Panc1 (cell line): ENCODE results near the gene GALNT13. TPM values are rescaled to one million over a fixed set of nuclear protein-coding genes. Genes with fewer than 3 reads are reported as not detected.

Experiments
- ATAC-seq: fragments of 200-7000 bp; cut with Tn5 transposase; 2 replicates; pipeline ENCODE4 v1.9.1; 2020; ENCODE audit warnings: mild to moderate bottlenecking, moderate library complexity
- BruUV-seq: library from RNA; stranded (reverse); fragments of 400-500 nt; replicated peaks from 2 replicates; lab custom pipeline; 2021; lab: Mats Ljungman, UMichigan
- CTCF ChIA-PET: fragments of 300-600 bp; sonication (Branson Sonifier 250); formaldehyde crosslinking; loops from one replicate; lab custom pipeline; 2022; ENCODE audit warnings: antibody characterized with exemption; lab: Charles Lee
- POLR2A ChIA-PET: fragments of 300-600 bp; sonication (Branson Sonifier 250); formaldehyde crosslinking; loops from one replicate; lab custom pipeline; 2022; ENCODE audit warnings: antibody characterized with exemption; lab: Charles Lee
- DNase-seq: peaks from one replicate; pipeline ENCODE4 v3.0.0-alpha.2; 2010; ENCODE audit warnings: low read depth, low spot score
- H3K27ac ChIP-seq: 2 replicates; pipeline ENCODE4 v1.5.1; 2011; ENCODE audit warnings: mild to moderate bottlenecking, low read length, inconsistent platforms
- H3K27me3 ChIP-seq: fragments of 200-500 bp; sonication (Bioruptor generic); 2 replicates; pipeline ENCODE4 v1.6.0; 2014; ENCODE audit warnings: low read length, inconsistent platforms; ENCODE audit not compliant: control insufficient read depth, insufficient read depth
- H3K36me3 ChIP-seq: fragments of 200-500 bp; sonication (Bioruptor generic); 2 replicates; pipeline ENCODE4 v1.5.1; 2014; ENCODE audit warnings: inconsistent platforms, mild to moderate bottlenecking, low read length, moderate library complexity; ENCODE audit not compliant: control insufficient read depth, insufficient read depth
- H3K4me1 ChIP-seq: 2 replicates; pipeline ENCODE4 v1.5.1; 2011; ENCODE audit warnings: inconsistent platforms, mild to moderate bottlenecking, low read length, moderate library complexity; ENCODE audit not compliant: control insufficient read depth, insufficient read depth
- H3K4me3 ChIP-seq, 2 experiments: 2 replicates each; pipeline ENCODE4 v1.5.1; 2011 to 2012; ENCODE audit warnings: low read depth in 2 of 2, low read length in 2 of 2, mild to moderate bottlenecking in 2 of 2, inconsistent platforms in 1 of 2, moderate library complexity in 1 of 2
- H3K9me3 ChIP-seq: fragments of 200-500 bp; sonication (Bioruptor generic); 2 replicates; pipeline ENCODE4 v1.5.1; 2014; ENCODE audit warnings: low read depth, mild to moderate bottlenecking, inconsistent platforms, low read length, moderate library complexity; ENCODE audit not compliant: control insufficient read depth, insufficient read depth
- POLR2AphosphoS5 ChIP-seq: IDR thresholded peaks from 2 replicates; pipeline ENCODE4 v1.6.1; 2012; ENCODE audit warnings: mild to moderate bottlenecking, low read depth, low read length, moderate library complexity
- SIN3A ChIP-seq: IDR thresholded peaks from 2 replicates; pipeline ENCODE4 v1.6.1; 2012; ENCODE audit warnings: low read depth, mild to moderate bottlenecking, low read length, moderate library complexity, borderline replicate concordance; ENCODE audit not compliant: insufficient read depth
- TCF7L2 ChIP-seq: IDR thresholded peaks from 2 replicates; pipeline ENCODE4 v1.6.1; 2011; ENCODE audit warnings: mild to moderate bottlenecking, low read depth, low read length, inconsistent platforms
- in situ Hi-C: cut with HindIII; loops from 2 replicates; pipeline ENCODE4 v1.10.0; 2016; ENCODE audit warnings: low sequenced_read_pairs, low pct_unique_long_range_greater_than_20kb
- intact Hi-C: fragments of 100-400 bp; cut with micrococcal nuclease; formaldehyde crosslinking; loops from one replicate; pipeline ENCODE4 v1.10.0; 2022; ENCODE audit not compliant: unreplicated experiment
- total RNA-seq: library from RNA; stranded (reverse); gene quantifications from one replicate; pipeline ENCODE4 v1.2.1, GENCODE V29; 2021; ENCODE audit not compliant: unreplicated experiment
- TF ChIP-seq, protein P1 (sequence below): fragments of 450-650 bp; IDR thresholded peaks from 2 replicates; pipeline ENCODE4 v1.5.1; 2017; ENCODE audit warnings: mild to moderate bottlenecking
- TF ChIP-seq, protein P2 (sequence below), 2 experiments: IDR thresholded peaks; 2 replicates each; pipeline ENCODE4 v1.6.1; 2011 to 2012; ENCODE audit warnings: low read depth in 2 of 2, control low read depth in 1 of 2, low read length in 1 of 2, mild to moderate bottlenecking in 1 of 2, moderate library complexity in 1 of 2; ENCODE audit not compliant: insufficient read depth in 1 of 2

The GALNT13 gene
- total RNA-seq, 1 experiment from 2014 or later, result not detected

DNA sequence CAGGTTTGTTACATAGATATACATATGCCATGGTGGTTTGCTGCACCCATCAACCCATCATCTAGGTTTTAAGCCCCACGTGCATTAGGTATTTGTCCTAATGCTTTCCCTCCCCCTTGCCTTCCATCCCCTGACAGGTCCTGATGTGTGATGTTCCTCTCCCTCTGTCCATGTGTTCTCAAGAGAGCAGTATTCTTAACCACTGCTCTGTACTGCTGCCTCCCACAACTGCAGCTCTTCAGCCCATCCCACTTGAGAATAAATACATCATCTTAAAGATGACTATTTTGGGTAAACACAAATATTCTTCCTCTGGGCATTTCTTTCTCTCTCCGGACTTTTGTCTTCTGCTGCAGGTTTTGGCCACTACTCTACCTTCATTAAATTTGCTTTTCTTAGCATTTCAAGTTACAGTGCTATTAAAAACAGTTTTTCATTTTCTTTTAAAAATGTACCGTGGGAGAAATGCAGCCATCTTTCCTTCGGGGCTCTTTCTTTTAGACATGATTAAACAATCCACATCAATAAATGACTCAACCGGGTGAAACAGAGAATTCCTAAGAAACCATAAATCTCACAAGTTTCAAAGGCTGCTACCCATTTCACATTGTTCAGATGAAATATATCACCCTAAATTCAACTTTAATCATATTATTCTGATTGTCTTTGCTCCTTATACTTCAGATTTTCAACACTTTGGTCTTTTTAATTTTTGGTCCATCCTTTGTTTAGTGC lies 323.4 kb downstream of the GALNT13 start:
- Histone ChIP-seq H3K9me3 (no peaks in the 10 kb centered on the region), H3K36me3 (no peaks in the 10 kb centered on the region), H3K27ac (no peak overlapping the region), H3K4me3 (no peak overlapping the region), H3K4me1 (no peaks in the 10 kb centered on the region), H3K27me3 (no peaks in the 10 kb centered on the region)
- ATAC-seq (no peak), DNase-seq (no peak)
- TF ChIP-seq POLR2AphosphoS5 (no peak), TCF7L2 (no peak), SIN3A (no peak)
- TF ChIP-seq, protein P1, sequence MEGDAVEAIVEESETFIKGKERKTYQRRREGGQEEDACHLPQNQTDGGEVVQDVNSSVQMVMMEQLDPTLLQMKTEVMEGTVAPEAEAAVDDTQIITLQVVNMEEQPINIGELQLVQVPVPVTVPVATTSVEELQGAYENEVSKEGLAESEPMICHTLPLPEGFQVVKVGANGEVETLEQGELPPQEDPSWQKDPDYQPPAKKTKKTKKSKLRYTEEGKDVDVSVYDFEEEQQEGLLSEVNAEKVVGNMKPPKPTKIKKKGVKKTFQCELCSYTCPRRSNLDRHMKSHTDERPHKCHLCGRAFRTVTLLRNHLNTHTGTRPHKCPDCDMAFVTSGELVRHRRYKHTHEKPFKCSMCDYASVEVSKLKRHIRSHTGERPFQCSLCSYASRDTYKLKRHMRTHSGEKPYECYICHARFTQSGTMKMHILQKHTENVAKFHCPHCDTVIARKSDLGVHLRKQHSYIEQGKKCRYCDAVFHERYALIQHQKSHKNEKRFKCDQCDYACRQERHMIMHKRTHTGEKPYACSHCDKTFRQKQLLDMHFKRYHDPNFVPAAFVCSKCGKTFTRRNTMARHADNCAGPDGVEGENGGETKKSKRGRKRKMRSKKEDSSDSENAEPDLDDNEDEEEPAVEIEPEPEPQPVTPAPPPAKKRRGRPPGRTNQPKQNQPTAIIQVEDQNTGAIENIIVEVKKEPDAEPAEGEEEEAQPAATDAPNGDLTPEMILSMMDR, result no peak
- TF ChIP-seq, protein P2, sequence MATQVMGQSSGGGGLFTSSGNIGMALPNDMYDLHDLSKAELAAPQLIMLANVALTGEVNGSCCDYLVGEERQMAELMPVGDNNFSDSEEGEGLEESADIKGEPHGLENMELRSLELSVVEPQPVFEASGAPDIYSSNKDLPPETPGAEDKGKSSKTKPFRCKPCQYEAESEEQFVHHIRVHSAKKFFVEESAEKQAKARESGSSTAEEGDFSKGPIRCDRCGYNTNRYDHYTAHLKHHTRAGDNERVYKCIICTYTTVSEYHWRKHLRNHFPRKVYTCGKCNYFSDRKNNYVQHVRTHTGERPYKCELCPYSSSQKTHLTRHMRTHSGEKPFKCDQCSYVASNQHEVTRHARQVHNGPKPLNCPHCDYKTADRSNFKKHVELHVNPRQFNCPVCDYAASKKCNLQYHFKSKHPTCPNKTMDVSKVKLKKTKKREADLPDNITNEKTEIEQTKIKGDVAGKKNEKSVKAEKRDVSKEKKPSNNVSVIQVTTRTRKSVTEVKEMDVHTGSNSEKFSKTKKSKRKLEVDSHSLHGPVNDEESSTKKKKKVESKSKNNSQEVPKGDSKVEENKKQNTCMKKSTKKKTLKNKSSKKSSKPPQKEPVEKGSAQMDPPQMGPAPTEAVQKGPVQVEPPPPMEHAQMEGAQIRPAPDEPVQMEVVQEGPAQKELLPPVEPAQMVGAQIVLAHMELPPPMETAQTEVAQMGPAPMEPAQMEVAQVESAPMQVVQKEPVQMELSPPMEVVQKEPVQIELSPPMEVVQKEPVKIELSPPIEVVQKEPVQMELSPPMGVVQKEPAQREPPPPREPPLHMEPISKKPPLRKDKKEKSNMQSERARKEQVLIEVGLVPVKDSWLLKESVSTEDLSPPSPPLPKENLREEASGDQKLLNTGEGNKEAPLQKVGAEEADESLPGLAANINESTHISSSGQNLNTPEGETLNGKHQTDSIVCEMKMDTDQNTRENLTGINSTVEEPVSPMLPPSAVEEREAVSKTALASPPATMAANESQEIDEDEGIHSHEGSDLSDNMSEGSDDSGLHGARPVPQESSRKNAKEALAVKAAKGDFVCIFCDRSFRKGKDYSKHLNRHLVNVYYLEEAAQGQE (IDR thresholded peaks at IDR 0.05; ENCODE audit: insufficient read depth in 1 of 2, low read depth in 2 of 2, low read length in 1 of 2), result no peak
- no TSS peak for BruUV-seq
- in situ Hi-C loops (no loop called here), intact Hi-C loops (no loop called here)
- POLR2A ChIA-PET, result no interaction called here
- CTCF ChIA-PET, result no interaction called here

DNA sequence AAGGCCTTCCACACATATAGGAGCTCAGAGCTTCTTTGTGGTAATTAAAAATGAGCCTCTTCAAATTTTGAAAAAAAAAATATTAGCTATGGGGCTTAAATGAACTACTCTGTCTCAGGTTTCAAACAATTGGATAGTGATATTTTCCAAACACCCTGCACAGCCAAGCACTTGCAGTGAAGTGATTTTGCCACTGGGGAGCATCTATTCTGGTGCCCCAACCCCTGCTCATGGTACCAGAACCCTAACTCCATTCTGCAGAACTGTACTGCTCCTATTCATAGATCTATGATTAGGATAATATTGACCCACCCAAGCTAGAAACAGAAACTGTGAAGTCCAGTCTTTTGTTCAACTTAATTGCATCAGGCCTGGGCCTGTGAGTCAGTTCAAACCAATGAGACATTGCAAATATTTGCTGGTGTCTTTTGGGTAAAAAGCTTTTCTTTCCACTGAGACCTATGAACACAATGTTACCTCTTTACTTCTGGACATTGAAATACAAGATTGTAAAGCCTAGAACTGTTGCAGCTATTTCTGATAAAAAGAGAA lies 324.0 kb downstream of the GALNT13 start:
- Histone ChIP-seq H3K27ac (no peak overlapping the region), H3K27me3 (no peaks in the 10 kb centered on the region), H3K4me1 (no peaks in the 10 kb centered on the region), H3K4me3 (no peak overlapping the region), H3K9me3 (no peaks in the 10 kb centered on the region), H3K36me3 (no peaks in the 10 kb centered on the region)
- ChIA-PET CTCF (no interaction called here), POLR2A (no interaction called here)
- ATAC-seq, result no peak
- TF ChIP-seq, protein P2 (IDR thresholded peaks at IDR 0.05; ENCODE audit: insufficient read depth in 1 of 2, low read depth in 2 of 2, low read length in 1 of 2), result no peak
- TF ChIP-seq POLR2AphosphoS5 (no peak), SIN3A (no peak), TCF7L2 (no peak)
- TF ChIP-seq, protein P1, result no peak
- intact Hi-C loops (no loop called here), in situ Hi-C loops (no loop called here)
- no TSS peak for BruUV-seq
- DNase-seq, result no peak
